K562 (cell line): Measurements from ENCODE around the gene KIF17. TPM values are rescaled to one million over a fixed set of nuclear protein-coding genes. Genes with fewer than 3 reads are reported as not detected.

Experiments used
- BCL6 ChIP-seq: fragments of 250-450 bp; sonication (Bioruptor Pico); IDR thresholded peaks from 2 replicates; pipeline ENCODE4 v1.4.0; 2020
- EGR1 ChIP-seq: fragments of 450-650 bp; conservative IDR thresholded peaks from 2 replicates; pipeline ENCODE4 v1.6.1; 2017; ENCODE audit warnings: mild to moderate bottlenecking
- EP300 ChIP-seq: IDR thresholded peaks from 2 replicates; pipeline ENCODE4 v1.6.1; 2012; ENCODE audit warnings: low read length, improper control_type of control experiment
- SNRNP70 ChIP-seq: fragments of 200-400 bp; formaldehyde crosslinking; optimal IDR thresholded peaks from 2 replicates; pipeline ENCODE3; 2017; ENCODE audit warnings: low read depth, low read length
- TAF7 ChIP-seq: fragments of 450-650 bp; IDR thresholded peaks from 2 replicates; pipeline ENCODE4 v1.6.1; 2016; ENCODE audit warnings: missing genetic modification characterization, missing compliant biosample characterization
- TEAD4 ChIP-seq, 2 experiments: sonication (generic) in 1 of 2; formaldehyde crosslinking in 1 of 2; IDR thresholded peaks; 2 replicates each; pipeline versions ENCODE4 v1.6.1 to v1.8.0; 2012 to 2022; ENCODE audit warnings: borderline replicate concordance in 1 of 2, inconsistent platforms in 1 of 2, low read length in 1 of 2, mild to moderate bottlenecking in 1 of 2, missing genetic modification reagents in 1 of 2
- WHSC1 ChIP-seq: IDR thresholded peaks from one replicate; pipeline ENCODE4 v1.6.1; 2012; ENCODE audit warnings: low read length, control low read depth, inconsistent platforms
- ZC3H4 ChIP-seq: sonication (generic); formaldehyde crosslinking; IDR thresholded peaks from 2 replicates; pipeline ENCODE4 v1.9.0; 2021; ENCODE audit warnings: missing genetic modification reagents, borderline replicate concordance
- polyA plus RNA-seq, 8 experiments: library from polyadenylated mRNA; depleted of rRNA in 4 of 8; stranded (reverse) in 5 of 8; unstranded in 3 of 8; fragments of >200 nt; fragmentation: Nextera tagmentation in 2 of 8; fragmentation: Illumina TruSeq in 1 of 8; extraction: Ambion mirVana in 2 of 8; extraction: Trizol in 1 of 8; gene quantifications; 2 replicates each; pipeline versions ENCODE4 v1.2.1 to v1.2.3, GENCODE V29; 2011 to 2014; ENCODE audit warnings: inconsistent platforms in 1 of 8, missing spikeins in 1 of 8
- total RNA-seq, 7 experiments: library from RNA; depleted of rRNA in 6 of 7; stranded (reverse); fragments of >200 nt in 6 of 7; fragmentation: Illumina TruSeq in 2 of 7; extraction: Trizol in 2 of 7; gene quantifications; 2 replicates each; pipeline versions ENCODE4 v1.2.1 to v1.2.3, GENCODE V29; 2011 to 2021; ENCODE audit warnings: low replicate concordance in 1 of 7
- TF ChIP-seq, protein P1 (sequence below): fragments of 250-450 bp; sonication (Bioruptor Pico); IDR thresholded peaks from 2 replicates; pipeline ENCODE4 v1.8.0; 2021; ENCODE audit warnings: mild to moderate bottlenecking, moderate library complexity
- TF ChIP-seq, protein P2 (sequence below): fragments of 450-650 bp; IDR thresholded peaks from 2 replicates; pipeline ENCODE4 v1.6.1; 2016; ENCODE audit warnings: low read depth
- TF ChIP-seq, protein P3 (sequence below), 2 experiments: fragments of 450-650 bp in 1 of 2; IDR thresholded peaks; 2 replicates each; pipeline ENCODE4 v1.6.1; 2011 to 2017; ENCODE audit warnings: low read depth in 2 of 2, antibody characterized with exemption in 1 of 2, borderline replicate concordance in 1 of 2, low read length in 1 of 2, mild to moderate bottlenecking in 1 of 2, mixed read lengths in 1 of 2; ENCODE audit not compliant: control insufficient read depth in 1 of 2
- TF ChIP-seq, protein P4 (sequence below): sonication (generic); formaldehyde crosslinking; IDR thresholded peaks from 2 replicates; pipeline ENCODE4 v1.8.0; 2022; ENCODE audit warnings: mild to moderate bottlenecking, low read depth, missing genetic modification reagents

The KIF17 gene
- total and polyA plus RNA-seq, 9 of the 15 experiments (the other 6 are each of a cell fraction or from before 2014, with no cell fraction given), result 0.04 to 0.47 (median 0.18) TPM; not detected in 5

DNA sequence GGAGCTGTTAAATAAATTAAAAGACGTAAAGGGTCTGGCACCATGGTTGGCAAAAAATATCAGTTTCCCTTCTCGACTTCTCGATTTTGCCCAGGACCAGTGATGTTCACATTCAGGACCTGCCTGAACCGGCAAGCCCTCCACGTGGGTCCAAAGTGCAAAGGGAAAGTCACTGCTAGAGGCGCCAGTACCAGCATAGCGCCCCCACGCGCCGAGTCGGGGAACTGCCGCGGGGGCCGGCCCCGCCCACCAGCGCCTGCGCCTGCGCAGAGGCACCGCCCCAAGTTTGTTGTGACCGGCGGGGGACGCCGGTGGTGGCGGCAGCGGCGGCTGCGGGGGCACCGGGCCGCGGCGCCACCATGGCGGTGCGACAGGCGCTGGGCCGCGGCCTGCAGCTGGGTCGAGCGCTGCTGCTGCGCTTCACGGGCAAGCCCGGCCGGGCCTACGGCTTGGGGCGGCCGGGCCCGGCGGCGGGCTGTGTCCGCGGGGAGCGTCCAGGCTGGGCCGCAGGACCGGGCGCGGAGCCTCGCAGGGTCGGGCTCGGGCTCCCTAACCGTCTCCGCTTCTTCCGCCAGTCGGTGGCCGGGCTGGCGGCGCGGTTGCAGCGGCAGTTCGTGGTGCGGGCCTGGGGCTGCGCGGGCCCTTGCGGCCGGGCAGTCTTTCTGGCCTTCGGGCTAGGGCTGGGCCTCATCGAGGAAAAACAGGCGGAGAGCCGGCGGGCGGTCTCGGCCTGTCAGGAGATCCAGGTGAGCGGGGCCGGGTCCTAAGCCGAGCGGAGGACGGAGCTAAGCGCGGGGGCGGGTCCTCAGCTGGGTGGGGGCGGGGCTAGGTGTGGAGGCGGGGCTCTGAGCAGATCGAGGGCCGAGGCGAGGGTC is 84.4 kb downstream of the KIF17 start, which contains the start of gene PINK1 (continued):
- TF ChIP-seq, protein P1, sequence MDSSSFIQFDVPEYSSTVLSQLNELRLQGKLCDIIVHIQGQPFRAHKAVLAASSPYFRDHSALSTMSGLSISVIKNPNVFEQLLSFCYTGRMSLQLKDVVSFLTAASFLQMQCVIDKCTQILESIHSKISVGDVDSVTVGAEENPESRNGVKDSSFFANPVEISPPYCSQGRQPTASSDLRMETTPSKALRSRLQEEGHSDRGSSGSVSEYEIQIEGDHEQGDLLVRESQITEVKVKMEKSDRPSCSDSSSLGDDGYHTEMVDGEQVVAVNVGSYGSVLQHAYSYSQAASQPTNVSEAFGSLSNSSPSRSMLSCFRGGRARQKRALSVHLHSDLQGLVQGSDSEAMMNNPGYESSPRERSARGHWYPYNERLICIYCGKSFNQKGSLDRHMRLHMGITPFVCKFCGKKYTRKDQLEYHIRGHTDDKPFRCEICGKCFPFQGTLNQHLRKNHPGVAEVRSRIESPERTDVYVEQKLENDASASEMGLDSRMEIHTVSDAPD (CRISPR knock-in tag), result no peak
- TF ChIP-seq TEAD4 (IDR thresholded peaks at IDR 0.05; ENCODE audit: low read length) (peak; percentile 46; the same call in 1 of the 2 replicates), TEAD4 (CRISPR knock-in tag; IDR thresholded peaks at IDR 0.05; ENCODE audit: borderline replicate concordance) (no peak), EP300 (0 out of 2 replicates have a peak, but pooled peaks have one; percentile 3), EGR1 (peak; percentile 65), SNRNP70 (no peak), WHSC1 (no peak), ZC3H4 (CRISPR knock-in tag) (no peak), TAF7 (tag) (no peak), BCL6 (no peak)
- TF ChIP-seq, protein P2, sequence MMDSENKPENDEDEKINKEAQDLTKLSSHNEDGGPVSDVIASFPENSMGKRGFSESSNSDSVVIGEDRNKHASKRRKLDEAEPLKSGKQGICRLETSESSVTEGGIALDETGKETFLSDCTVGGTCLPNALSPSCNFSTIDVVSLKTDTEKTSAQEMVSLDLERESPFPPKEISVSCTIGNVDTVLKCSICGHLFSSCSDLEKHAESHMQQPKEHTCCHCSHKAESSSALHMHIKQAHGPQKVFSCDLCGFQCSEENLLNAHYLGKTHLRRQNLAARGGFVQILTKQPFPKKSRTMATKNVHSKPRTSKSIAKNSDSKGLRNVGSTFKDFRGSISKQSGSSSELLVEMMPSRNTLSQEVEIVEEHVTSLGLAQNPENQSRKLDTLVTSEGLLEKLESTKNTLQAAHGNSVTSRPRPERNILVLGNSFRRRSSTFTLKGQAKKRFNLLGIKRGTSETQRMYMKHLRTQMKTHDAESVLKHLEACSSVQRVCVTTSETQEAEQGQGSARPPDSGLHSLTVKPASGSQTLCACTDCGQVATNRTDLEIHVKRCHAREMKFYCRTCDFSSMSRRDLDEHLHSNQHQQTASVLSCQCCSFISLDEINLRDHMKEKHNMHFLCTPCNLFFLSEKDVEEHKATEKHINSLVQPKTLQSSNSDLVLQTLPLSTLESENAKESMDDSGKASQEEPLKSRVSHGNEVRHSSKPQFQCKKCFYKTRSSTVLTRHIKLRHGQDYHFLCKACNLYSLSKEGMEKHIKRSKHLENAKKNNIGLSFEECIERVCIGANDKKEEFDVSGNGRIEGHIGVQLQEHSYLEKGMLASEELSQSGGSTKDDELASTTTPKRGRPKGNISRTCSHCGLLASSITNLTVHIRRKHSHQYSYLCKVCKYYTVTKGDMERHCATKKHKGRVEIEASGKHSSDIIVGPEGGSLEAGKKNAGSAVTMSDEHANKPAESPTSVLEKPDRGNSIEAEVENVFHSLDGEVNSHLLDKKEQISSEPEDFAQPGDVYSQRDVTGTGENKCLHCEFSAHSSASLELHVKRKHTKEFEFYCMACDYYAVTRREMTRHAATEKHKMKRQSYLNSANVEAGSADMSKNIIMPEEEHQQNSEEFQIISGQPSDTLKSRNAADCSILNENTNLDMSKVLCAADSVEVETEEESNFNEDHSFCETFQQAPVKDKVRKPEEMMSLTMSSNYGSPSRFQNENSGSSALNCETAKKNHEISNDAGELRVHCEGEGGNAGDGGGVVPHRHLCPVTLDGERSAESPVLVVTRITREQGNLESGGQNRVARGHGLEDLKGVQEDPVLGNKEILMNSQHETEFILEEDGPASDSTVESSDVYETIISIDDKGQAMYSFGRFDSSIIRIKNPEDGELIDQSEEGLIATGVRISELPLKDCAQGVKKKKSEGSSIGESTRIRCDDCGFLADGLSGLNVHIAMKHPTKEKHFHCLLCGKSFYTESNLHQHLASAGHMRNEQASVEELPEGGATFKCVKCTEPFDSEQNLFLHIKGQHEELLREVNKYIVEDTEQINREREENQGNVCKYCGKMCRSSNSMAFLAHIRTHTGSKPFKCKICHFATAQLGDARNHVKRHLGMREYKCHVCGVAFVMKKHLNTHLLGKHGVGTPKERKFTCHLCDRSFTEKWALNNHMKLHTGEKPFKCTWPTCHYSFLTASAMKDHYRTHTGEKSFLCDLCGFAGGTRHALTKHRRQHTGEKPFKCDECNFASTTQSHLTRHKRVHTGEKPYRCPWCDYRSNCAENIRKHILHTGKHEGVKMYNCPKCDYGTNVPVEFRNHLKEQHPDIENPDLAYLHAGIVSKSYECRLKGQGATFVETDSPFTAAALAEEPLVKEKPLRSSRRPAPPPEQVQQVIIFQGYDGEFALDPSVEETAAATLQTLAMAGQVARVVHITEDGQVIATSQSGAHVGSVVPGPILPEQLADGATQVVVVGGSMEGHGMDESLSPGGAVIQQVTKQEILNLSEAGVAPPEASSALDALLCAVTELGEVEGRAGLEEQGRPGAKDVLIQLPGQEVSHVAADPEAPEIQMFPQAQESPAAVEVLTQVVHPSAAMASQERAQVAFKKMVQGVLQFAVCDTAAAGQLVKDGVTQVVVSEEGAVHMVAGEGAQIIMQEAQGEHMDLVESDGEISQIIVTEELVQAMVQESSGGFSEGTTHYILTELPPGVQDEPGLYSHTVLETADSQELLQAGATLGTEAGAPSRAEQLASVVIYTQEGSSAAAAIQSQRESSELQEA, result no peak
- TF ChIP-seq, protein P3, sequence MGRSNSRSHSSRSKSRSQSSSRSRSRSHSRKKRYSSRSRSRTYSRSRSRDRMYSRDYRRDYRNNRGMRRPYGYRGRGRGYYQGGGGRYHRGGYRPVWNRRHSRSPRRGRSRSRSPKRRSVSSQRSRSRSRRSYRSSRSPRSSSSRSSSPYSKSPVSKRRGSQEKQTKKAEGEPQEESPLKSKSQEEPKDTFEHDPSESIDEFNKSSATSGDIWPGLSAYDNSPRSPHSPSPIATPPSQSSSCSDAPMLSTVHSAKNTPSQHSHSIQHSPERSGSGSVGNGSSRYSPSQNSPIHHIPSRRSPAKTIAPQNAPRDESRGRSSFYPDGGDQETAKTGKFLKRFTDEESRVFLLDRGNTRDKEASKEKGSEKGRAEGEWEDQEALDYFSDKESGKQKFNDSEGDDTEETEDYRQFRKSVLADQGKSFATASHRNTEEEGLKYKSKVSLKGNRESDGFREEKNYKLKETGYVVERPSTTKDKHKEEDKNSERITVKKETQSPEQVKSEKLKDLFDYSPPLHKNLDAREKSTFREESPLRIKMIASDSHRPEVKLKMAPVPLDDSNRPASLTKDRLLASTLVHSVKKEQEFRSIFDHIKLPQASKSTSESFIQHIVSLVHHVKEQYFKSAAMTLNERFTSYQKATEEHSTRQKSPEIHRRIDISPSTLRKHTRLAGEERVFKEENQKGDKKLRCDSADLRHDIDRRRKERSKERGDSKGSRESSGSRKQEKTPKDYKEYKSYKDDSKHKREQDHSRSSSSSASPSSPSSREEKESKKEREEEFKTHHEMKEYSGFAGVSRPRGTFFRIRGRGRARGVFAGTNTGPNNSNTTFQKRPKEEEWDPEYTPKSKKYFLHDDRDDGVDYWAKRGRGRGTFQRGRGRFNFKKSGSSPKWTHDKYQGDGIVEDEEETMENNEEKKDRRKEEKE (IDR thresholded peaks at IDR 0.05; ENCODE audit: borderline replicate concordance in 1 of 2, control insufficient read depth in 1 of 2, low read depth in 2 of 2, low read length in 1 of 2), result no peak
- TF ChIP-seq, protein P4, sequence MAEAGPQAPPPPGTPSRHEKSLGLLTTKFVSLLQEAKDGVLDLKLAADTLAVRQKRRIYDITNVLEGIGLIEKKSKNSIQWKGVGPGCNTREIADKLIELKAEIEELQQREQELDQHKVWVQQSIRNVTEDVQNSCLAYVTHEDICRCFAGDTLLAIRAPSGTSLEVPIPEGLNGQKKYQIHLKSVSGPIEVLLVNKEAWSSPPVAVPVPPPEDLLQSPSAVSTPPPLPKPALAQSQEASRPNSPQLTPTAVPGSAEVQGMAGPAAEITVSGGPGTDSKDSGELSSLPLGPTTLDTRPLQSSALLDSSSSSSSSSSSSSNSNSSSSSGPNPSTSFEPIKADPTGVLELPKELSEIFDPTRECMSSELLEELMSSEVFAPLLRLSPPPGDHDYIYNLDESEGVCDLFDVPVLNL (CRISPR knock-in tag), result no peak
